Measurements from ENCODE around the gene LEAP2. TPM values are rescaled to one million over a fixed set of nuclear protein-coding genes. Genes with fewer than 3 reads are reported as not detected.

LEAP2 gene
- total and polyA plus RNA-seq, 2 of the 4 experiments (the other 2 are of a cell fraction), result under 0.01 to 0.36 TPM

DNA sequence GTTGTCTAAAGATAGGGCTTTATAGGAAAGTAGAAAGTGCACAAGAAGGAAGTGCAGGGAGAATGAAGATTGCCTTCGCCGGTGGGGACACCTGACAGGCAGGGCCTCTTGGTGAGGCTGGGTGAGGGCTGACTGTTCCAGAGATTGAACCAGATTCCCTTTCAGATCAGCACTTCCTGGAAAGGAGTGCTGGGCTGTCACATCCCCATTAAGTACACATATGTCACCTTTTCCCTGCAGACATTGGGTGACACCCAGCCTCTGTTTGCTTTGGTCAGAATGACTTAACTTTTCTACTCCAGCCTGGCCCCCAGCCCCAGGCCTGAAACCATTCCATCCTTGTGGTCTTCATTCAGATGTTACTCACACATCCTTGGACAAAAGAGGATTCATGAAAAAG, 35.6 kb upstream of the LEAP2 start:
- POLR2A ChIA-PET (ENCODE audit: unreplicated experiment), result no interaction called here
- no peak overlapping the region for H2BK5ac ChIP-seq (ENCODE audit: low read depth, low read length, poor library complexity, severe bottlenecking)
- ATAC-seq (ENCODE audit: low read depth) (no peak), DNase-seq (no peak)
- H2AFZ ChIP-seq (replicated peaks; ENCODE audit: low read length, poor library complexity), result peak overlapping the region; percentile 38
- H3K9me1 ChIP-seq (ENCODE audit: insufficient read depth, low read length), result peaks cover 7% of the 10 kb centered on the region
- no peak overlapping the region for H4K91ac ChIP-seq (ENCODE audit: insufficient read depth, low read depth, low read length)
- dilution Hi-C loops (cut with HindIII; ENCODE audit: low sequenced_read_pairs, unreplicated experiment), result no loop called here
- no peak overlapping the region for H4K5ac ChIP-seq (ENCODE audit: low read depth, low read length)
- no peaks in the 10 kb centered on the region for H4K20me1 ChIP-seq (ENCODE audit: insufficient read depth, low read length)
- BruUV-seq (replicated peaks), result no TSS peak
- no peak overlapping the region for H3K27ac ChIP-seq (ENCODE audit: insufficient read depth, low read length)
- no CpG with 5 or more reads among the region's 2 CpGs for whole genome bisulfite sequencing, 2 experiments (ENCODE audit: extremely low coverage in 2 of 2, insufficient read length in 1 of 2)
- H2BK120ac ChIP-seq (ENCODE audit: low read depth, low read length), result no peak overlapping the region
- no peak overlapping the region for H3K4me2 ChIP-seq (ENCODE audit: low read depth, low read length)
- peaks cover 19% of the 10 kb centered on the region for H3K4me1 ChIP-seq (ENCODE audit: control insufficient read depth, insufficient read depth, low read length)
- no peak overlapping the region for H4K8ac ChIP-seq (ENCODE audit: low read depth in 2 of 2, low read length in 2 of 2)
- H3K18ac ChIP-seq (ENCODE audit: low read depth, low read length), result no peak overlapping the region
- H3K14ac ChIP-seq (replicated peaks; ENCODE audit: low read depth, low read length), result no peak overlapping the region
- no peaks in the 10 kb centered on the region for H3K79me1 ChIP-seq (ENCODE audit: low read depth in 1 of 2, low read length in 2 of 2)
- no peaks in the 10 kb centered on the region for H3K9me3 ChIP-seq (ENCODE audit: control insufficient read depth, insufficient read depth, low read length)
- H2BK15ac ChIP-seq (ENCODE audit: low read depth, low read length), result no peak overlapping the region
- no peak overlapping the region for H3K56ac ChIP-seq (ENCODE audit: extremely low read depth, insufficient read depth, low read length)
- in situ Hi-C loops (cut with MboI; ENCODE audit: low sequenced_read_pairs), result no loop called here
- no peak overlapping the region for H2AK9ac ChIP-seq (replicated peaks; ENCODE audit: low read depth, low read length, poor library complexity)
- no peak overlapping the region for H3K9ac ChIP-seq (ENCODE audit: low read depth, low read length)
- H3K36me3 ChIP-seq (ENCODE audit: control insufficient read depth, insufficient read depth, low read length), result no peaks in the 10 kb centered on the region
- H3K27me3 ChIP-seq (ENCODE audit: control insufficient read depth, insufficient read depth, low read length), result no peaks in the 10 kb centered on the region
- no peak overlapping the region for H3K4ac ChIP-seq (ENCODE audit: low read depth, low read length)
- H3K4me3 ChIP-seq (ENCODE audit: insufficient read depth, low read depth, low read length), result no peak overlapping the region
- H3K23ac ChIP-seq (ENCODE audit: low read depth, low read length), result no peak overlapping the region
- H2BK20ac ChIP-seq (ENCODE audit: low read depth, low read length), result no peak overlapping the region
- CTCF ChIA-PET, result interaction anchor here (0.8 kb wide), 1 partner anchor 155 kb away, joined by 4 read pairs; no protein-coding TSS in a partner anchor
- intact Hi-C loops (cut with micrococcal nuclease), result no loop called here
- no peak for TF ChIP-seq POLR2A (IDR thresholded peaks at IDR 0.05; ENCODE audit: low read depth, low read length)
- no peak for TF ChIP-seq NFE2L2 (IDR thresholded peaks at IDR 0.05; ENCODE audit: low read depth, low read length)
- no peak for TF ChIP-seq USF2 (IDR thresholded peaks at IDR 0.05; ENCODE audit: low read depth, low read length)
- TF ChIP-seq SMC3 (IDR thresholded peaks at IDR 0.05; ENCODE audit: low read depth, low read length), result no peak
- TF ChIP-seq, protein P1, sequence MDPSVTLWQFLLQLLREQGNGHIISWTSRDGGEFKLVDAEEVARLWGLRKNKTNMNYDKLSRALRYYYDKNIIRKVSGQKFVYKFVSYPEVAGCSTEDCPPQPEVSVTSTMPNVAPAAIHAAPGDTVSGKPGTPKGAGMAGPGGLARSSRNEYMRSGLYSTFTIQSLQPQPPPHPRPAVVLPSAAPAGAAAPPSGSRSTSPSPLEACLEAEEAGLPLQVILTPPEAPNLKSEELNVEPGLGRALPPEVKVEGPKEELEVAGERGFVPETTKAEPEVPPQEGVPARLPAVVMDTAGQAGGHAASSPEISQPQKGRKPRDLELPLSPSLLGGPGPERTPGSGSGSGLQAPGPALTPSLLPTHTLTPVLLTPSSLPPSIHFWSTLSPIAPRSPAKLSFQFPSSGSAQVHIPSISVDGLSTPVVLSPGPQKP (IDR thresholded peaks at IDR 0.05; ENCODE audit: borderline replicate concordance, low read depth, low read length), result no peak
- TF ChIP-seq BHLHE40 (IDR thresholded peaks at IDR 0.05; ENCODE audit: low read depth, low read length), result no peak
- no peak for TF ChIP-seq CHD1 (IDR thresholded peaks at IDR 0.05; ENCODE audit: low read depth, low read length)
- H2AK5ac ChIP-seq (ENCODE audit: low read depth, low read length), result 0 out of 2 replicates have a peak overlapping the region, but pooled peaks have one; percentile 9
